GM23338 (cell line): ENCODE measurements around the gene LRP1-AS. TPM values are rescaled to one million over a fixed set of nuclear protein-coding genes. Genes with fewer than 3 reads are reported as not detected.

Experiments used
- ATAC-seq: fragments of 200-7000 bp; cut with Tn5 transposase; 3 replicates; pipeline ENCODE4 v1.9.1; 2020
- DNase-seq: peaks from one replicate; pipeline ENCODE4 v3.0.0-alpha.2; 2015; ENCODE audit warnings: low spot score
- H2AFZ ChIP-seq: fragments of 200-600 bp; sonication (generic); 2 replicates; pipeline ENCODE4 v1.8.0; 2016; ENCODE audit warnings: antibody characterized with exemption, mild to moderate bottlenecking, moderate library complexity
- H3F3A ChIP-seq: fragments of 200-600 bp; sonication (generic); replicated peaks from 2 replicates; pipeline ENCODE4 v1.8.0; 2017; ENCODE audit warnings: antibody characterized with exemption, mixed run types, low read depth
- H3K27ac ChIP-seq: fragments of 200-600 bp; sonication (generic); 2 replicates; pipeline ENCODE4 v1.6.1; 2016; ENCODE audit warnings: low read depth
- H3K27me3 ChIP-seq: fragments of 200-600 bp; sonication (generic); 2 replicates; pipeline ENCODE4 v1.8.0; 2016; ENCODE audit warnings: mild to moderate bottlenecking, mixed run types, moderate library complexity; ENCODE audit not compliant: insufficient read depth
- H3K36me3 ChIP-seq: fragments of 200-600 bp; sonication (generic); 2 replicates; pipeline ENCODE4 v1.8.0; 2016; ENCODE audit warnings: mild to moderate bottlenecking; ENCODE audit not compliant: insufficient read depth
- H3K4me1 ChIP-seq: fragments of 200-600 bp; sonication (generic); 2 replicates; pipeline ENCODE4 v1.8.0; 2016; ENCODE audit warnings: mild to moderate bottlenecking, moderate library complexity; ENCODE audit not compliant: insufficient read depth
- H3K4me2 ChIP-seq: fragments of 200-600 bp; sonication (generic); 2 replicates; pipeline ENCODE4 v1.7.1; 2017; ENCODE audit warnings: mixed run types
- H3K4me3 ChIP-seq: fragments of 200-600 bp; sonication (generic); 2 replicates; pipeline ENCODE4 v1.6.1; 2016; ENCODE audit warnings: mixed run types
- H3K79me2 ChIP-seq: fragments of 200-600 bp; sonication (generic); replicated peaks from 2 replicates; pipeline ENCODE4 v1.8.0; 2017; ENCODE audit warnings: mild to moderate bottlenecking; ENCODE audit not compliant: insufficient read depth
- H3K9me2 ChIP-seq: fragments of 200-600 bp; sonication (generic); 2 replicates; pipeline ENCODE4 v1.8.0; 2017; ENCODE audit not compliant: insufficient read depth
- H4K20me1 ChIP-seq: fragments of 200-600 bp; sonication (generic); replicated peaks from 2 replicates; pipeline ENCODE4 v1.8.0; 2017; ENCODE audit warnings: mild to moderate bottlenecking; ENCODE audit not compliant: insufficient read depth
- H3K27ac Mint-ChIP-seq: 2 replicates; pipeline ENCODE4 v1.8.0; 2020; ENCODE audit warnings: inconsistent platforms, mild to moderate bottlenecking, moderate library complexity, mixed read lengths
- H3K27me3 Mint-ChIP-seq: 3 replicates; pipeline ENCODE4 v1.8.0; 2022; ENCODE audit warnings: low read depth, mild to moderate bottlenecking, moderate library complexity, mixed read lengths, inconsistent platforms; ENCODE audit not compliant: insufficient read depth, poor library complexity
- H3K36me3 Mint-ChIP-seq: 3 replicates; pipeline ENCODE4 v1.8.0; 2021; ENCODE audit warnings: low read depth, mild to moderate bottlenecking, inconsistent platforms, moderate library complexity, mixed read lengths
- H3K4me1 Mint-ChIP-seq: 3 replicates; pipeline ENCODE4 v1.8.0; 2020; ENCODE audit warnings: mild to moderate bottlenecking, inconsistent platforms, mixed read lengths
- H3K4me3 Mint-ChIP-seq: 3 replicates; pipeline ENCODE4 v1.8.0; 2021; ENCODE audit warnings: moderate library complexity, mild to moderate bottlenecking, inconsistent platforms, mixed read lengths
- H3K9me3 Mint-ChIP-seq: 3 replicates; pipeline ENCODE4 v1.8.0; 2020; ENCODE audit warnings: moderate library complexity, mild to moderate bottlenecking, inconsistent platforms, mixed read lengths
- CREB1 ChIP-seq: fragments of 250-450 bp; sonication (Bioruptor Pico); IDR thresholded peaks from 2 replicates; pipeline ENCODE4 v1.5.0; 2020; ENCODE audit warnings: low read depth, mild to moderate bottlenecking, moderate library complexity
- EZH2 ChIP-seq: fragments of 200-600 bp; sonication (generic); IDR thresholded peaks from one replicate; pipeline ENCODE4 v1.8.0; 2017; ENCODE audit warnings: antibody characterized with exemption, mild to moderate bottlenecking, low read depth; ENCODE audit not compliant: unreplicated experiment
- EZH2phosphoT487 ChIP-seq: fragments of 200-600 bp; sonication (generic); IDR thresholded peaks from one replicate; pipeline ENCODE4 v1.8.1; 2018; ENCODE audit warnings: antibody characterized with exemption; ENCODE audit not compliant: unreplicated experiment
- JUNB ChIP-seq: IDR thresholded peaks from one replicate; pipeline ENCODE4 v1.6.1; 2016; ENCODE audit warnings: antibody characterized with exemption; ENCODE audit not compliant: unreplicated experiment
- NANOG ChIP-seq: IDR thresholded peaks from 2 replicates; pipeline ENCODE4 v1.6.1; 2016; ENCODE audit warnings: antibody characterized with exemption, borderline replicate concordance
- ZNF331 ChIP-seq: fragments of 250-450 bp; sonication (Bioruptor Pico); IDR thresholded peaks from 2 replicates; pipeline ENCODE4 v1.5.0; 2020; ENCODE audit warnings: low read depth, mild to moderate bottlenecking, moderate library complexity
- polyA plus RNA-seq: library from polyadenylated mRNA; unstranded; fragments of >200 nt; fragmentation: Nextera tagmentation; extraction: Ambion mirVana; gene quantifications from 2 replicates; pipeline ENCODE4 v1.2.1, GENCODE V29; 2016
- total RNA-seq: library from RNA; depleted of rRNA; stranded (reverse); fragments of >200 nt; shearing (Covaris generic); gene quantifications from 2 replicates; pipeline ENCODE4 v1.2.3, GENCODE V29; 2014
- TF ChIP-seq, protein P1 (sequence below): fragments of 250-450 bp; sonication (Bioruptor Pico); IDR thresholded peaks from 2 replicates; pipeline ENCODE4 v1.5.0; 2020; ENCODE audit warnings: mild to moderate bottlenecking, moderate library complexity
- TF ChIP-seq, protein P2 (sequence below), 2 experiments: fragments of 200-600 bp in 1 of 2; sonication (generic) in 1 of 2; conservative IDR thresholded peaks; 2 replicates each; pipeline versions ENCODE4 v1.5.1 to v1.6.1; 2016 to 2017; ENCODE audit warnings: antibody characterized with exemption in 2 of 2, low read depth in 2 of 2, mild to moderate bottlenecking in 2 of 2, moderate library complexity in 1 of 2

LRP1-AS gene
- total and polyA plus RNA-seq, 2 experiments from 2014 or later = 0.86 TPM; not detected in 1

DNA sequence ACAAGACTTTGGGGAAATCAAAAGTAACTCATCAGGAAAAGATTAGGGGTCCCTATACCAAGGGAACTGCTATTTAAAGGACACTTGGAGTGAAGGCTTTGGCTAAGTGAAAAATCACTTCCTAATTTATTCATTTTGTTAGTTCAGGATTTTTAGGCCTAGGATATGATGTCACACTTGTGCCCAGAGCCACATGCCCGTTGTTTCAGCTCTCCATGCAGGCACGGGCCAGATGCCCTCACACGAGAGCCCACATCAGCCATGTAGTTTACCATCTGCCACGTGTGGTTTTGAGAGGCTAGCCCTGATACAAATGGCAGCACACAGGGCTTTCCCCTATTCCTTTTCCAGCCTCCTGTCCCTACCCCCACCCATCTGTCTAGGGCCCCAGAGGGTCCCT is 11.9 kb upstream of the LRP1-AS start (continued):
- TF ChIP-seq, protein P1, sequence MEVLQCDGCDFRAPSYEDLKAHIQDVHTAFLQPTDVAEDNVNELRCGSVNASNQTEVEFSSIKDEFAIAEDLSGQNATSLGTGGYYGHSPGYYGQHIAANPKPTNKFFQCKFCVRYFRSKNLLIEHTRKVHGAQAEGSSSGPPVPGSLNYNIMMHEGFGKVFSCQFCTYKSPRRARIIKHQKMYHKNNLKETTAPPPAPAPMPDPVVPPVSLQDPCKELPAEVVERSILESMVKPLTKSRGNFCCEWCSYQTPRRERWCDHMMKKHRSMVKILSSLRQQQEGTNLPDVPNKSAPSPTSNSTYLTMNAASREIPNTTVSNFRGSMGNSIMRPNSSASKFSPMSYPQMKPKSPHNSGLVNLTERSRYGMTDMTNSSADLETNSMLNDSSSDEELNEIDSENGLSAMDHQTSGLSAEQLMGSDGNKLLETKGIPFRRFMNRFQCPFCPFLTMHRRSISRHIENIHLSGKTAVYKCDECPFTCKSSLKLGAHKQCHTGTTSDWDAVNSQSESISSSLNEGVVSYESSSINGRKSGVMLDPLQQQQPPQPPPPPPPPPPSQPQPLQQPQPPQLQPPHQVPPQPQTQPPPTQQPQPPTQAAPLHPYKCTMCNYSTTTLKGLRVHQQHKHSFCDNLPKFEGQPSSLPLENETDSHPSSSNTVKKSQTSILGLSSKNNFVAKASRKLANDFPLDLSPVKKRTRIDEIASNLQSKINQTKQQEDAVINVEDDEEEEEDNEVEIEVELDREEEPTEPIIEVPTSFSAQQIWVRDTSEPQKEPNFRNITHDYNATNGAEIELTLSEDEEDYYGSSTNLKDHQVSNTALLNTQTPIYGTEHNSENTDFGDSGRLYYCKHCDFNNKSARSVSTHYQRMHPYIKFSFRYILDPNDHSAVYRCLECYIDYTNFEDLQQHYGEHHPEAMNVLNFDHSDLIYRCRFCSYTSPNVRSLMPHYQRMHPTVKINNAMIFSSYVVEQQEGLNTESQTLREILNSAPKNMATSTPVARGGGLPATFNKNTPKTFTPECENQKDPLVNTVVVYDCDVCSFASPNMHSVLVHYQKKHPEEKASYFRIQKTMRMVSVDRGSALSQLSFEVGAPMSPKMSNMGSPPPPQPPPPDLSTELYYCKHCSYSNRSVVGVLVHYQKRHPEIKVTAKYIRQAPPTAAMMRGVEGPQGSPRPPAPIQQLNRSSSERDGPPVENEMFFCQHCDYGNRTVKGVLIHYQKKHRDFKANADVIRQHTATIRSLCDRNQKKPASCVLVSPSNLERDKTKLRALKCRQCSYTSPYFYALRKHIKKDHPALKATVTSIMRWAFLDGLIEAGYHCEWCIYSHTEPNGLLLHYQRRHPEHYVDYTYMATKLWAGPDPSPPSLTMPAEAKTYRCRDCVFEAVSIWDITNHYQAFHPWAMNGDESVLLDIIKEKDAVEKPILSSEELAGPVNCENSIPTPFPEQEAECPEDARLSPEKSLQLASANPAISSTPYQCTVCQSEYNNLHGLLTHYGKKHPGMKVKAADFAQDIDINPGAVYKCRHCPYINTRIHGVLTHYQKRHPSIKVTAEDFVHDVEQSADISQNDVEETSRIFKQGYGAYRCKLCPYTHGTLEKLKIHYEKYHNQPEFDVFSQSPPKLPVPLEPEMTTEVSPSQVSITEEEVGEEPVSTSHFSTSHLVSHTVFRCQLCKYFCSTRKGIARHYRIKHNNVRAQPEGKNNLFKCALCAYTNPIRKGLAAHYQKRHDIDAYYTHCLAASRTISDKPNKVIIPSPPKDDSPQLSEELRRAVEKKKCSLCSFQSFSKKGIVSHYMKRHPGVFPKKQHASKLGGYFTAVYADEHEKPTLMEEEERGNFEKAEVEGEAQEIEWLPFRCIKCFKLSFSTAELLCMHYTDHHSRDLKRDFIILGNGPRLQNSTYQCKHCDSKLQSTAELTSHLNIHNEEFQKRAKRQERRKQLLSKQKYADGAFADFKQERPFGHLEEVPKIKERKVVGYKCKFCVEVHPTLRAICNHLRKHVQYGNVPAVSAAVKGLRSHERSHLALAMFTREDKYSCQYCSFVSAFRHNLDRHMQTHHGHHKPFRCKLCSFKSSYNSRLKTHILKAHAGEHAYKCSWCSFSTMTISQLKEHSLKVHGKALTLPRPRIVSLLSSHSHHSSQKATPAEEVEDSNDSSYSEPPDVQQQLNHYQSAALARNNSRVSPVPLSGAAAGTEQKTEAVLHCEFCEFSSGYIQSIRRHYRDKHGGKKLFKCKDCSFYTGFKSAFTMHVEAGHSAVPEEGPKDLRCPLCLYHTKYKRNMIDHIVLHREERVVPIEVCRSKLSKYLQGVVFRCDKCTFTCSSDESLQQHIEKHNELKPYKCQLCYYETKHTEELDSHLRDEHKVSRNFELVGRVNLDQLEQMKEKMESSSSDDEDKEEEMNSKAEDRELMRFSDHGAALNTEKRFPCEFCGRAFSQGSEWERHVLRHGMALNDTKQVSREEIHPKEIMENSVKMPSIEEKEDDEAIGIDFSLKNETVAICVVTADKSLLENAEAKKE (CRISPR knock-in tag) = no peak
- no peak for TF ChIP-seq CREB1 (CRISPR knock-in tag)

DNA sequence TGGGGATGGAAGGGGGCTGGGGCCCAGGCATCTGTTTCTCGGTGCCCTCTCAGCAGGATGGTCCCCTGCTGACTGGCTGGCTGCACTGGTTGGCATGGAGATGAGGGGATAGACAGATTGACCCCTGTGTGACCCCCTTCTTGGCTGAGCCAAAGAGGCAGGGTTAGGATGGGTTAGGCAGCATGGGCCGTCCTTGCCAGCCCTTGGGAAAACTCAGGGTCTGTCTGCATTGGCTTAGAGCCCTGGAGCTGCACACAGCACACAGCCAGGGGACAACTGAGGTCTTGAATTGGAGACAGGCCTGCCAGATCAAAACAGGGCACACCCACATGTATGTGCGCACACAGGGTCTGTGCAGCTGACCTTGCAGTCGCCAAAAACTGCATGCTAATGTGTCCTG is 11.2 kb upstream of the LRP1-AS start:
- Histone ChIP-seq H3K79me2 (no peaks in the 10 kb centered on the region), H3K4me2 (no peak overlapping the region), H3K4me1 (no peaks in the 10 kb centered on the region), H3K9me2 (no peaks in the 10 kb centered on the region), H3K36me3 (peaks cover 28% of the 10 kb centered on the region), H2AFZ (no peak overlapping the region), H3K27me3 (no peaks in the 10 kb centered on the region), H4K20me1 (peaks cover 22% of the 10 kb centered on the region; the same call in 1 of the 2 replicates), H3K27ac (no peak overlapping the region), H3F3A (0 out of 2 replicates have a peak, but pooled peaks cover 8% of the 10 kb centered on the region), H3K4me3 (no peak overlapping the region)
- DNase-seq = no peak
- Mint-ChIP-seq H3K27ac (no peak overlapping the region), H3K27me3 (peaks cover 17% of the 10 kb centered on the region), H3K4me3 (no peak overlapping the region), H3K36me3 (peaks cover 93% of the 10 kb centered on the region), H3K4me1 (no peaks in the 10 kb centered on the region), H3K9me3 (no peaks in the 10 kb centered on the region; the same call in 2 of the 3 replicates)
- ATAC-seq = no peak; the same call in 2 of the 3 replicates
- TF ChIP-seq EZH2phosphoT487 (no peak), NANOG (no peak), EZH2 (no peak), JUNB (no peak), ZNF331 (CRISPR knock-in tag) (no peak)
- TF ChIP-seq, protein P1 (CRISPR knock-in tag) = no peak
- TF ChIP-seq, protein P2, sequence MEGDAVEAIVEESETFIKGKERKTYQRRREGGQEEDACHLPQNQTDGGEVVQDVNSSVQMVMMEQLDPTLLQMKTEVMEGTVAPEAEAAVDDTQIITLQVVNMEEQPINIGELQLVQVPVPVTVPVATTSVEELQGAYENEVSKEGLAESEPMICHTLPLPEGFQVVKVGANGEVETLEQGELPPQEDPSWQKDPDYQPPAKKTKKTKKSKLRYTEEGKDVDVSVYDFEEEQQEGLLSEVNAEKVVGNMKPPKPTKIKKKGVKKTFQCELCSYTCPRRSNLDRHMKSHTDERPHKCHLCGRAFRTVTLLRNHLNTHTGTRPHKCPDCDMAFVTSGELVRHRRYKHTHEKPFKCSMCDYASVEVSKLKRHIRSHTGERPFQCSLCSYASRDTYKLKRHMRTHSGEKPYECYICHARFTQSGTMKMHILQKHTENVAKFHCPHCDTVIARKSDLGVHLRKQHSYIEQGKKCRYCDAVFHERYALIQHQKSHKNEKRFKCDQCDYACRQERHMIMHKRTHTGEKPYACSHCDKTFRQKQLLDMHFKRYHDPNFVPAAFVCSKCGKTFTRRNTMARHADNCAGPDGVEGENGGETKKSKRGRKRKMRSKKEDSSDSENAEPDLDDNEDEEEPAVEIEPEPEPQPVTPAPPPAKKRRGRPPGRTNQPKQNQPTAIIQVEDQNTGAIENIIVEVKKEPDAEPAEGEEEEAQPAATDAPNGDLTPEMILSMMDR (conservative IDR thresholded peaks at IDR 0.05; ENCODE audit: low read depth in 2 of 2) = no peak
